HepG2 (cell line): ENCODE data around the gene PDE4D.

Experiments used
- ESRRA ChIP-seq: sonication (generic); formaldehyde crosslinking; IDR thresholded peaks from 2 replicates; pipeline ENCODE4 v1.5.1; 2020; ENCODE audit warnings: mild to moderate bottlenecking, low read depth, missing genetic modification reagents
- RAD21 ChIP-seq: fragments of 450-650 bp; formaldehyde crosslinking; IDR thresholded peaks from 2 replicates; pipeline ENCODE4 v1.5.0; 2020; ENCODE audit warnings: mild to moderate bottlenecking
- ZNF549 ChIP-seq: sonication (generic); formaldehyde crosslinking; IDR thresholded peaks from 2 replicates; pipeline ENCODE4 v1.5.0; 2020; ENCODE audit warnings: missing genetic modification reagents
- TF ChIP-seq, protein P1 (sequence below): sonication (generic); formaldehyde crosslinking; IDR thresholded peaks from 2 replicates; pipeline ENCODE4 v1.9.0; 2022; ENCODE audit warnings: missing genetic modification reagents, mild to moderate bottlenecking, borderline replicate concordance
- TF ChIP-seq, protein P2 (sequence below): sonication (generic); formaldehyde crosslinking; IDR thresholded peaks from 2 replicates; pipeline ENCODE4 v1.5.0; 2020; ENCODE audit warnings: mild to moderate bottlenecking, missing genetic modification reagents, moderate library complexity
- TF ChIP-seq, protein P3 (sequence below): sonication (generic); formaldehyde crosslinking; IDR thresholded peaks from 2 replicates; pipeline ENCODE4 v1.5.1; 2020; ENCODE audit warnings: missing genetic modification reagents, mild to moderate bottlenecking, borderline replicate concordance
- TF ChIP-seq, protein P4 (sequence below): sonication (generic); formaldehyde crosslinking; IDR thresholded peaks from 2 replicates; pipeline ENCODE4 v1.4.0; 2020; ENCODE audit warnings: low read depth, mild to moderate bottlenecking, missing genetic modification reagents
- TF ChIP-seq, protein P5 (sequence below), 2 experiments: IDR thresholded peaks; 2 replicates each; pipeline ENCODE4 v1.6.1; 2011 to 2012; ENCODE audit warnings: low read length in 2 of 2, borderline replicate concordance in 1 of 2, low read depth in 1 of 2, mild to moderate bottlenecking in 1 of 2, moderate library complexity in 1 of 2

DNA sequence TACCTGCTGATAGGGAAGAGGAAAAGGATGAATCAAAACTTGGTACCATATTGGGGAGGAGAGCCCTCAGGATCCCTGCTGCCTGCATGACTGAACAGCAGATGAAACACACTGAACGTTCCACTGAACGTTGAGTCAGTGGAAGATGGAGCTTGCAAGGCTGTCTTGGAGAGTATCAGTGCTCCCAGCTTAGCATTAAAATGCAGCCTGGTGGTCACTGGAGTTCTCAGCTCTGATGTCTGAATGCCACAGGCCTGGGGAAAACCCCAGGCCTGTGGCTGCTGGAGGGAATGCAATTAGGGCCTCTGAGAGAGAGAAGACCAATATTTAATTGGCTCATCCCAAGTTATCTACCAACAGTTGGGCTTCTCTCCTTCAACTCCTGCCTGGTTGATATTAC lies 54.5 kb downstream of the PDE4D start:
- TF ChIP-seq RAD21 (CRISPR knock-in tag) (no peak), ZNF549 (CRISPR knock-in tag) (no peak), ESRRA (CRISPR knock-in tag) (no peak)
- TF ChIP-seq, protein P1, sequence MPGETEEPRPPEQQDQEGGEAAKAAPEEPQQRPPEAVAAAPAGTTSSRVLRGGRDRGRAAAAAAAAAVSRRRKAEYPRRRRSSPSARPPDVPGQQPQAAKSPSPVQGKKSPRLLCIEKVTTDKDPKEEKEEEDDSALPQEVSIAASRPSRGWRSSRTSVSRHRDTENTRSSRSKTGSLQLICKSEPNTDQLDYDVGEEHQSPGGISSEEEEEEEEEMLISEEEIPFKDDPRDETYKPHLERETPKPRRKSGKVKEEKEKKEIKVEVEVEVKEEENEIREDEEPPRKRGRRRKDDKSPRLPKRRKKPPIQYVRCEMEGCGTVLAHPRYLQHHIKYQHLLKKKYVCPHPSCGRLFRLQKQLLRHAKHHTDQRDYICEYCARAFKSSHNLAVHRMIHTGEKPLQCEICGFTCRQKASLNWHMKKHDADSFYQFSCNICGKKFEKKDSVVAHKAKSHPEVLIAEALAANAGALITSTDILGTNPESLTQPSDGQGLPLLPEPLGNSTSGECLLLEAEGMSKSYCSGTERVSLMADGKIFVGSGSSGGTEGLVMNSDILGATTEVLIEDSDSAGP = no peak
- TF ChIP-seq, protein P2, sequence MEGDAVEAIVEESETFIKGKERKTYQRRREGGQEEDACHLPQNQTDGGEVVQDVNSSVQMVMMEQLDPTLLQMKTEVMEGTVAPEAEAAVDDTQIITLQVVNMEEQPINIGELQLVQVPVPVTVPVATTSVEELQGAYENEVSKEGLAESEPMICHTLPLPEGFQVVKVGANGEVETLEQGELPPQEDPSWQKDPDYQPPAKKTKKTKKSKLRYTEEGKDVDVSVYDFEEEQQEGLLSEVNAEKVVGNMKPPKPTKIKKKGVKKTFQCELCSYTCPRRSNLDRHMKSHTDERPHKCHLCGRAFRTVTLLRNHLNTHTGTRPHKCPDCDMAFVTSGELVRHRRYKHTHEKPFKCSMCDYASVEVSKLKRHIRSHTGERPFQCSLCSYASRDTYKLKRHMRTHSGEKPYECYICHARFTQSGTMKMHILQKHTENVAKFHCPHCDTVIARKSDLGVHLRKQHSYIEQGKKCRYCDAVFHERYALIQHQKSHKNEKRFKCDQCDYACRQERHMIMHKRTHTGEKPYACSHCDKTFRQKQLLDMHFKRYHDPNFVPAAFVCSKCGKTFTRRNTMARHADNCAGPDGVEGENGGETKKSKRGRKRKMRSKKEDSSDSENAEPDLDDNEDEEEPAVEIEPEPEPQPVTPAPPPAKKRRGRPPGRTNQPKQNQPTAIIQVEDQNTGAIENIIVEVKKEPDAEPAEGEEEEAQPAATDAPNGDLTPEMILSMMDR (CRISPR knock-in tag) = no peak
- TF ChIP-seq, protein P3, sequence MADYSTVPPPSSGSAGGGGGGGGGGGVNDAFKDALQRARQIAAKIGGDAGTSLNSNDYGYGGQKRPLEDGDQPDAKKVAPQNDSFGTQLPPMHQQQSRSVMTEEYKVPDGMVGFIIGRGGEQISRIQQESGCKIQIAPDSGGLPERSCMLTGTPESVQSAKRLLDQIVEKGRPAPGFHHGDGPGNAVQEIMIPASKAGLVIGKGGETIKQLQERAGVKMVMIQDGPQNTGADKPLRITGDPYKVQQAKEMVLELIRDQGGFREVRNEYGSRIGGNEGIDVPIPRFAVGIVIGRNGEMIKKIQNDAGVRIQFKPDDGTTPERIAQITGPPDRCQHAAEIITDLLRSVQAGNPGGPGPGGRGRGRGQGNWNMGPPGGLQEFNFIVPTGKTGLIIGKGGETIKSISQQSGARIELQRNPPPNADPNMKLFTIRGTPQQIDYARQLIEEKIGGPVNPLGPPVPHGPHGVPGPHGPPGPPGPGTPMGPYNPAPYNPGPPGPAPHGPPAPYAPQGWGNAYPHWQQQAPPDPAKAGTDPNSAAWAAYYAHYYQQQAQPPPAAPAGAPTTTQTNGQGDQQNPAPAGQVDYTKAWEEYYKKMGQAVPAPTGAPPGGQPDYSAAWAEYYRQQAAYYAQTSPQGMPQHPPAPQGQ (CRISPR knock-in tag) = no peak
- TF ChIP-seq, protein P4, sequence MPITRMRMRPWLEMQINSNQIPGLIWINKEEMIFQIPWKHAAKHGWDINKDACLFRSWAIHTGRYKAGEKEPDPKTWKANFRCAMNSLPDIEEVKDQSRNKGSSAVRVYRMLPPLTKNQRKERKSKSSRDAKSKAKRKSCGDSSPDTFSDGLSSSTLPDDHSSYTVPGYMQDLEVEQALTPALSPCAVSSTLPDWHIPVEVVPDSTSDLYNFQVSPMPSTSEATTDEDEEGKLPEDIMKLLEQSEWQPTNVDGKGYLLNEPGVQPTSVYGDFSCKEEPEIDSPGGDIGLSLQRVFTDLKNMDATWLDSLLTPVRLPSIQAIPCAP (CRISPR knock-in tag) = no peak
- TF ChIP-seq, protein P5, sequence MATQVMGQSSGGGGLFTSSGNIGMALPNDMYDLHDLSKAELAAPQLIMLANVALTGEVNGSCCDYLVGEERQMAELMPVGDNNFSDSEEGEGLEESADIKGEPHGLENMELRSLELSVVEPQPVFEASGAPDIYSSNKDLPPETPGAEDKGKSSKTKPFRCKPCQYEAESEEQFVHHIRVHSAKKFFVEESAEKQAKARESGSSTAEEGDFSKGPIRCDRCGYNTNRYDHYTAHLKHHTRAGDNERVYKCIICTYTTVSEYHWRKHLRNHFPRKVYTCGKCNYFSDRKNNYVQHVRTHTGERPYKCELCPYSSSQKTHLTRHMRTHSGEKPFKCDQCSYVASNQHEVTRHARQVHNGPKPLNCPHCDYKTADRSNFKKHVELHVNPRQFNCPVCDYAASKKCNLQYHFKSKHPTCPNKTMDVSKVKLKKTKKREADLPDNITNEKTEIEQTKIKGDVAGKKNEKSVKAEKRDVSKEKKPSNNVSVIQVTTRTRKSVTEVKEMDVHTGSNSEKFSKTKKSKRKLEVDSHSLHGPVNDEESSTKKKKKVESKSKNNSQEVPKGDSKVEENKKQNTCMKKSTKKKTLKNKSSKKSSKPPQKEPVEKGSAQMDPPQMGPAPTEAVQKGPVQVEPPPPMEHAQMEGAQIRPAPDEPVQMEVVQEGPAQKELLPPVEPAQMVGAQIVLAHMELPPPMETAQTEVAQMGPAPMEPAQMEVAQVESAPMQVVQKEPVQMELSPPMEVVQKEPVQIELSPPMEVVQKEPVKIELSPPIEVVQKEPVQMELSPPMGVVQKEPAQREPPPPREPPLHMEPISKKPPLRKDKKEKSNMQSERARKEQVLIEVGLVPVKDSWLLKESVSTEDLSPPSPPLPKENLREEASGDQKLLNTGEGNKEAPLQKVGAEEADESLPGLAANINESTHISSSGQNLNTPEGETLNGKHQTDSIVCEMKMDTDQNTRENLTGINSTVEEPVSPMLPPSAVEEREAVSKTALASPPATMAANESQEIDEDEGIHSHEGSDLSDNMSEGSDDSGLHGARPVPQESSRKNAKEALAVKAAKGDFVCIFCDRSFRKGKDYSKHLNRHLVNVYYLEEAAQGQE (IDR thresholded peaks at IDR 0.05; ENCODE audit: borderline replicate concordance in 1 of 2, low read depth in 1 of 2, low read length in 2 of 2) = no peak
